HG02798 (cell line): Measurements from ENCODE around the gene FIS1.
A peak's percentile ranks its signal among the peaks of the same experiment; 100 is the strongest.

Source experiments
- ATAC-seq: cut with Tn5 transposase; IDR thresholded peaks from one replicate; pipeline ENCODE4 v1.9.1; 2021; ENCODE audit warnings: mild to moderate bottlenecking; ENCODE audit not compliant: unreplicated experiment, poor library complexity

Gene FIS1

GRCh38 chr7:101236292-101236835 is 8.5 kb downstream of the FIS1 start:
- no peak for ATAC-seq

- no peak for ATAC-seq
Measured at GRCh38 chr7:101235522-101235921, 9.4 kb downstream of the FIS1 start.

GRCh38 chr7:101235050-101235449 is 9.8 kb downstream of the FIS1 start:
- no peak for ATAC-seq

- ATAC-seq: no peak
Measured at GRCh38 chr7:101234636-101235035, 10.2 kb downstream of the FIS1 start.

- ATAC-seq: no peak
Measured at GRCh38 chr7:101233907-101234547, 10.9 kb downstream of the FIS1 start.

- ATAC-seq: no peak
Measured at GRCh38 chr7:101232141-101232850, 12.6 kb downstream of the FIS1 start.

DNA sequence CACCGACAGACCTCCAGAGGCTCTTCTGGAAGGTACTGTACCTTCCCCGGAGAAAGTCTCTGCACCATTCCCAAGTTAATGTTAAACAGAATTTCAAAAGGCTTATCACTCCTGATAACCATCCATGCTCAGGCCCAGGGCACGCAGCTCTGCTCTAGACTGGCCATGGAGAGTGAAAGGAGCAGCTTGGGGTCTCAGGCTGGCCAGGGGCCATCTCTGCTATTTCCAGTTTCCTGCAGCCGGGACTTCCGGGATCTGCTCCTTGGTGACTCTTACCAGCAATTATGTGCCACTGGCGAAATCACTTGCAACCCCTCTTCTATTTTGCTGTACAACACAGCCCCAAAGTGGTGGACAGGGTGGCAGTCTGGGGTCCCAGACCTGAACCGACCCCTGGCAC is 13.2 kb downstream of the FIS1 start:
- no peak for ATAC-seq

DNA sequence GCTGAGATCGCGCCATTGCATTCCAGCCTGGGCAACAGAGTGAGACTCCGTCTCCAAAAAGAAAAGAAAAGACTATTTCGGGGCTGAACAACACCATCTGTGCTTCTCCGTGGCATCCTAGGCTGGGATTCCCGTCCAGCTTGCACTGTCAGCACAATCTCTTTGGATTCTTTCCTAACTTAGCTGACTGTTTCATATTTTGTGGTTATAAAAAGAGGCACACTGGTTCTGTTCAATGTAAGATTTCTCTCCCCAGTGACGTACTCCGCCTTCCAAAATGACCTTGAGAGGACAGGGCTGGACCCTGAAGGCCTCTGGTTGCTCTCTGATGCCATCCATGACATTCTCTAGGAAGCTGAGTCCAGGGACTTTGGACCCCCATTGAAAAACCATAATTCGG is 18.2 kb downstream of the FIS1 start:
- ATAC-seq: no peak

DNA sequence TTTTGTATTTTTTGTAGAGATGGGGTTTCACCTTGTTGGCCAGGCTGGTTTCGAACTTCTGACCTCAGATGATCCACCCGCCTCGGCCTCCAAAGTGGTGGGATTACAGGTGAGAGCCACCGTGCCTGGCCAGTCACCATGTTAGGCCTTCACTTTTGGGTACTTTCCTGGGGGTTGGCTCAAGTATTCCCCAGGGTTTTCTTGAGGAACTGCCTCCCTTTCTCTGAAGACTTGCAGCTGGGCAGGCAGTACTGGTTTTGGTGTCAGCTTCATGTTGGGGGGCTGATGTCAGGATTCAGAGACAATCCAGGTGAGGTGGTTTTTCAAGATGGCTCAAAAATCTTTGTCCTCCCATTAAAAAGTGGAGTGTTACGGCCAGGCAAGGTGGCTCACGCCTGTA is 19.2 kb downstream of the FIS1 start:
- ATAC-seq: no peak

- no peak for ATAC-seq
Measured at GRCh38 chr7:101223528-101223927, 21.4 kb downstream of the FIS1 start.

DNA sequence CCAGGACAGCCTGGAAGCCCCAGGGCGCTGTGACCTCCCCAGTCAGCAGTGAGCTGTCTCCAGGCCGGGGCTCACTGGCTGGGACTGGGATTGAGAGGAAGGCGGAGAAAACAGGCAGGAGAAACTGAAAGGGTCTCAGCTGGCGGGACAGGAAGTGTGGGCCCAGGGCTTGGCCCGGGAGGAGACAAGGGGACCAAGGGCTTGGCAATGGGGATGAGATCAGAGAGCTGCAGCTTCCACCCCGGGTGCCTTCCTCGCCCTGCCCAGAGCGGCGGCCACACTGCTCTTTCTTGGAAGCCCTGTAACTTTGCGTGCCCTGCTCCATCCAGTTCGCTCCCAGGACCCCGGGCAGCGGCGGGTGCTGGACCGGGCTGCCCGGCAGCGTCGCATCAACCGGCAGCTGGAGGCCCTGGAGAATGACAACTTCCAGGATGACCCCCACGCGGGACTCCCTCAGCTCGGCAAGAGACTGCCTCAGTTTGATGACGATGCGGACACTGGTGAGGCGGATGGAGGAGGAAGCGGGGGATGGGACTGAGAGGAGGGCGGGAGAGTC is 22.5 kb downstream of the FIS1 start:
- ATAC-seq: no peak

DNA sequence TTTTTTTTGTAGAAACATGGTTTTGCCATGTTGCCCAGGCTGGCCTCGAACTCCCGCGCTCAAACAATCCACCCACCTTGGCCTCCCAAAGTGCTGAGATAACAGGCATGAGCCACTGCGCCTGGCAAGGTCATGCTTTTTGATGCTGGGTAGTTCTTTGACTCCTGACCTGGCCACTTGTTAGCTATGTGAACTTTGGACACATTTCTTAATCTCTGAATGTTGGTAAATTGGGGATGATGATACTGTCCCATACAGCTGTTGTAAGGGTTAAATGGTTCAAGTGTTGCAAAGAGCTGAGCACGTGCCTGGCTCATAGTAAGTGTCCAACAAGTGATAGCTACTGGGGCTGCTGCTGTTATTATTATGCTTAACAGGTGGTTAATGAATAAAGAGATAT is 24.6 kb downstream of the FIS1 start:
- ATAC-seq: no peak

- ATAC-seq: no peak
Measured at GRCh38 chr7:101218236-101219125, 26.4 kb downstream of the FIS1 start.

DNA sequence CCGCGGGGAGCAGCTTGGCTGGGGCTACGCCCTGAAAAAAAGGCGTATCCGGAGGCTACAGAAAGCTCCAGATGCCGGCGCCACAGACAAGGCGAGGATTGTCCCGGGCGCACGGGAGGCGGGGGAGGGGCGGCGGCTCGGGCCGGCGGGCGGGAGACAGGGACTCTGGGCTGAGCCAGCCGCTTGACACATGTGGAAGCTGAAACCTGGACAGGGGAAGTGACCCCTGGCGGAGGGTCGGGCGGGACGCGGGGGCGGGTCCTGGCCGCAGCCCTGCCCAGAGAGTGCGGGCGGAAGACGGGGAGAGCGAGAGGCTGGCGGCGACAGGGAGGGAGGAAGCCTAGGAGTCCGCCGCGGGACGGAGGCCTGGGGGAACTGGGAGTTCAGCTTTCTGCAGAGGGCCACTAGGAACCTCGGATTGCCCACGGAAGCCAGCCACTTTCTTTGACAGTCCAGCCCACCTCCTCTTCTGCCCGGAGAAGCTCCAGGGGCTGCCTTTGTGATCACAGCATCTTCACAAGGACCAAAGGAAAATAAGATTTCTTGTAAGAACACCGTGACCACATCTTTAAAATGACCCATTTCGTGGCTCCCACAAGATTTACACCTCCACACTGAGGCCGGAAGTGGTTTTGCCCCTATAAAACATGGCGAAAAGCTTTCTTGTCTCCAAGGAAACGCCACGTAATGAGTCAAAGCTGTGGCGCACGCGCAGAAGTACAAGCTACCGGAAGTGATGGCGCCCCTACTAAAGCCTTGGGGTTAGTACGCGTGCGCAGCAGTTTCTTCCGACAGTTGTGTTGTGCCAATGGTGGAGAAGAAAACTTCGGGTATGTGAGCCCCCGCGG is 27.3 kb downstream of the FIS1 start, which contains the start of the genes PLOD3 and ZNHIT1:
Gene PLOD3 (minus strand): TSS at position 194 of the 848 bp plus-strand sequence. CDS start 307 bp downstream, outside the sequence.
Gene ZNHIT1 (plus strand): TSS at position 778 of the 848 bp plus-strand sequence. CDS start 31 bp downstream, at position 809.
- peak; percentile 79 for ATAC-seq

GRCh38 chr7:101216860-101217387 is 28.0 kb downstream of the FIS1 start:
- ATAC-seq: peak; percentile 17

- ATAC-seq: no peak
Measured at GRCh38 chr7:101216001-101216859, 28.7 kb downstream of the FIS1 start.

- no peak for ATAC-seq
Measured at GRCh38 chr7:101212014-101212413, 32.9 kb downstream of the FIS1 start.

GRCh38 chr7:101211501-101211900 is 33.4 kb downstream of the FIS1 start:
- ATAC-seq: no peak
